IMR-90 (cell line): Measurements from ENCODE around the gene MICB.

ENCODE experiments used
- BHLHE40 ChIP-seq: fragments of 150-350 bp; IDR thresholded peaks from 2 replicates; pipeline ENCODE4 v1.6.1; 2016; ENCODE audit warnings: mild to moderate bottlenecking, low read depth, low read length
- CEBPB ChIP-seq: IDR thresholded peaks from 2 replicates; pipeline ENCODE4 v1.6.1; 2012; ENCODE audit warnings: low read depth, low read length, improper control_type of control experiment
- CHD1 ChIP-seq: IDR thresholded peaks from 2 replicates; pipeline ENCODE4 v1.6.1; 2012; ENCODE audit warnings: low read depth, low read length, improper control_type of control experiment
- CTCF ChIP-seq: conservative IDR thresholded peaks from 2 replicates; pipeline ENCODE4 v1.5.1; 2012; ENCODE audit warnings: mild to moderate bottlenecking, low read depth, low read length, improper control_type of control experiment
- ELK1 ChIP-seq: fragments of 150-350 bp; IDR thresholded peaks from 2 replicates; pipeline ENCODE4 v1.6.1; 2016; ENCODE audit warnings: low read depth, mild to moderate bottlenecking, low read length, moderate library complexity, borderline replicate concordance
- FOS ChIP-seq: fragments of 150-350 bp; IDR thresholded peaks from 2 replicates; pipeline ENCODE4 v1.6.1; 2016; ENCODE audit warnings: low read depth, low read length
- MAFK ChIP-seq: IDR thresholded peaks from 2 replicates; pipeline ENCODE4 v1.6.1; 2012; ENCODE audit warnings: low read depth, low read length, improper control_type of control experiment
- MXI1 ChIP-seq: IDR thresholded peaks from 2 replicates; pipeline ENCODE4 v1.6.1; 2012; ENCODE audit warnings: low read depth, mild to moderate bottlenecking, low read length, moderate library complexity, borderline replicate concordance
- POLR2A ChIP-seq: IDR thresholded peaks from 2 replicates; pipeline ENCODE4 v1.6.1; 2012; ENCODE audit warnings: mild to moderate bottlenecking, low read depth, low read length
- RFX5 ChIP-seq: IDR thresholded peaks from 2 replicates; pipeline ENCODE4 v1.8.0; 2012; ENCODE audit warnings: low read depth, mild to moderate bottlenecking, low read length, moderate library complexity
- SMC3 ChIP-seq: fragments of 150-350 bp; IDR thresholded peaks from 2 replicates; pipeline ENCODE4 v1.6.1; 2016; ENCODE audit warnings: low read depth, mild to moderate bottlenecking, antibody characterized with exemption, low read length, moderate library complexity
- USF2 ChIP-seq: fragments of 150-350 bp; IDR thresholded peaks from 2 replicates; pipeline ENCODE4 v1.6.1; 2017; ENCODE audit warnings: mild to moderate bottlenecking, antibody characterized with exemption, low read length, low read depth

- TF ChIP-seq CTCF, result no peak
- TF ChIP-seq CEBPB, result no peak
- TF ChIP-seq FOS, result no peak
- no peak for TF ChIP-seq MAFK
- no peak for TF ChIP-seq RFX5
- TF ChIP-seq ELK1, result no peak
- no peak for TF ChIP-seq BHLHE40
- no peak for TF ChIP-seq USF2
- no peak for TF ChIP-seq POLR2A
- no peak for TF ChIP-seq CHD1
- no peak for TF ChIP-seq MXI1
- no peak for TF ChIP-seq SMC3
These were observed 33.2 kb downstream of the MICB start for GRCh38 chr6:31531162-31531561.
